ENCODE measurements around the gene DGKB. TPM values are rescaled to one million over a fixed set of nuclear protein-coding genes. Genes with fewer than 3 reads are reported as not detected.

DGKB gene
- total RNA-seq, 1 experiment from 2014 or later: not detected

- POLR2A ChIA-PET: no interaction called here
- Histone ChIP-seq H3K36me3 (ENCODE audit: control insufficient read depth, insufficient read depth, low read length) (no peaks in the 10 kb centered on the region), H3K27me3 (ENCODE audit: control insufficient read depth, insufficient read depth, low read length) (no peaks in the 10 kb centered on the region), H3K4me3 (ENCODE audit: low read depth in 2 of 2, low read length in 2 of 2) (no peak overlapping the region), H3K4me1 (ENCODE audit: control insufficient read depth, insufficient read depth, low read length) (no peaks in the 10 kb centered on the region), H3K27ac (ENCODE audit: low read length) (no peak overlapping the region), H3K9me3 (ENCODE audit: control insufficient read depth, insufficient read depth, low read depth, low read length) (no peaks in the 10 kb centered on the region)
- in situ Hi-C loops (cut with HindIII; ENCODE audit: low pct_unique_long_range_greater_than_20kb, low sequenced_read_pairs): no loop called here
- intact Hi-C loops (cut with micrococcal nuclease; ENCODE audit: unreplicated experiment): no loop called here
- DNase-seq (ENCODE audit: low read depth, low spot score) (no peak), ATAC-seq (no peak)
- CTCF ChIA-PET: no interaction called here
- TF ChIP-seq SIN3A (IDR thresholded peaks at IDR 0.05; ENCODE audit: borderline replicate concordance, insufficient read depth, low read depth, low read length) (no peak), REST (IDR thresholded peaks at IDR 0.05; ENCODE audit: insufficient read depth in 1 of 2, low read depth in 2 of 2, low read length in 1 of 2) (no peak), TCF7L2 (IDR thresholded peaks at IDR 0.05; ENCODE audit: low read depth, low read length) (no peak), CTCF (IDR thresholded peaks at IDR 0.05) (no peak), POLR2AphosphoS5 (IDR thresholded peaks at IDR 0.05; ENCODE audit: low read depth, low read length) (no peak)
- no TSS peak for BruUV-seq (replicated peaks)
These were observed 11.3 kb downstream of the DGKB start for GRCh38 chr7:14891289-14891688.

- TF ChIP-seq SIN3A (IDR thresholded peaks at IDR 0.05; ENCODE audit: borderline replicate concordance, insufficient read depth, low read depth, low read length) (no peak), REST (IDR thresholded peaks at IDR 0.05; ENCODE audit: insufficient read depth in 1 of 2, low read depth in 2 of 2, low read length in 1 of 2) (no peak), CTCF (IDR thresholded peaks at IDR 0.05) (no peak), POLR2AphosphoS5 (IDR thresholded peaks at IDR 0.05; ENCODE audit: low read depth, low read length) (no peak), TCF7L2 (IDR thresholded peaks at IDR 0.05; ENCODE audit: low read depth, low read length) (no peak)
- CTCF ChIA-PET: no interaction called here
These were observed 13.6 kb downstream of the DGKB start for GRCh38 chr7:14888962-14889361.

More at GRCh38 chr7:14888962-14889361, 13.6 kb downstream of the DGKB start:
- H3K36me3 ChIP-seq (ENCODE audit: control insufficient read depth, insufficient read depth, low read length): no peaks in the 10 kb centered on the region
- no peak overlapping the region for H3K4me3 ChIP-seq (ENCODE audit: low read depth in 2 of 2, low read length in 2 of 2)
- BruUV-seq (replicated peaks): no TSS peak
- H3K4me1 ChIP-seq (ENCODE audit: control insufficient read depth, insufficient read depth, low read length): no peaks in the 10 kb centered on the region
- H3K9me3 ChIP-seq (ENCODE audit: control insufficient read depth, insufficient read depth, low read depth, low read length): no peaks in the 10 kb centered on the region
- H3K27me3 ChIP-seq (ENCODE audit: control insufficient read depth, insufficient read depth, low read length): no peaks in the 10 kb centered on the region
- DNase-seq (ENCODE audit: low read depth, low spot score): no peak
- H3K27ac ChIP-seq (ENCODE audit: low read length): no peak overlapping the region
- POLR2A ChIA-PET: no interaction called here
- no peak for ATAC-seq
- intact Hi-C loops (cut with micrococcal nuclease; ENCODE audit: unreplicated experiment): no loop called here
- in situ Hi-C loops (cut with HindIII; ENCODE audit: low pct_unique_long_range_greater_than_20kb, low sequenced_read_pairs): no loop called here
